Adrenal gland (tissue), 5 donors: ENCODE results near the gene HHEX.

Experiments used
- POLR2A ChIP-seq, 2 donors: fragments of 450-650 bp; IDR thresholded peaks; one replicate each; pipeline ENCODE4 v1.6.1; 2017; ENCODE audit warnings: antibody characterized with exemption in 2 of 2, mild to moderate bottlenecking in 2 of 2, moderate library complexity in 1 of 2
- TF ChIP-seq, protein P1 (sequence below), 6 experiments: fragments of 450-650 bp in 4 of 6; fragments of 200-600 bp in 2 of 6; sonication (generic) in 1 of 6; IDR thresholded peaks; 1 replicate in 5 of 6; 2 replicates in 1 of 6; pipeline versions ENCODE4 v1.5.1 to v1.8.0; 2016 to 2021; ENCODE audit warnings: antibody characterized with exemption in 6 of 6, mild to moderate bottlenecking in 2 of 6, moderate library complexity in 1 of 6
- donor health status: DM: no; HTN: no; CAD: no.

DNA sequence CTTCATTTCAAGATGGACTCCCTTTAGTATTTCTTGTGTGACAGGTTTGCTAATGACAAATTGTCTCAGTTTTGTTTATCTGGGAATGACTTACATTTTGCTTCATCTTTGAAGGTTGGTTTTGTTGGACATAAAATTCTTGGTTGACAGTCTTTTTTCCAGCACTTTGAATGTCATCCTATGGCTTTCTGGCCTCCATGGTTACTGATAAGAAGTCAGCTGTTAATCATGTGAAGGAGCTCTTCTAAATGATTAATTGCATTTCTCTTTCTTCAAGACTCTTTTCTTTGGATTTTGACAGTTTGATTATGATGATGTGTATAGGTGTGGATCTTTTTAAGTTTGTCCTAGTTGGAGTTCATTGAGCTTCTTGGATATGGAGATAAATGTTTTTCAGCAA, 26.9 kb upstream of the HHEX start:
- TF ChIP-seq, protein P1, sequence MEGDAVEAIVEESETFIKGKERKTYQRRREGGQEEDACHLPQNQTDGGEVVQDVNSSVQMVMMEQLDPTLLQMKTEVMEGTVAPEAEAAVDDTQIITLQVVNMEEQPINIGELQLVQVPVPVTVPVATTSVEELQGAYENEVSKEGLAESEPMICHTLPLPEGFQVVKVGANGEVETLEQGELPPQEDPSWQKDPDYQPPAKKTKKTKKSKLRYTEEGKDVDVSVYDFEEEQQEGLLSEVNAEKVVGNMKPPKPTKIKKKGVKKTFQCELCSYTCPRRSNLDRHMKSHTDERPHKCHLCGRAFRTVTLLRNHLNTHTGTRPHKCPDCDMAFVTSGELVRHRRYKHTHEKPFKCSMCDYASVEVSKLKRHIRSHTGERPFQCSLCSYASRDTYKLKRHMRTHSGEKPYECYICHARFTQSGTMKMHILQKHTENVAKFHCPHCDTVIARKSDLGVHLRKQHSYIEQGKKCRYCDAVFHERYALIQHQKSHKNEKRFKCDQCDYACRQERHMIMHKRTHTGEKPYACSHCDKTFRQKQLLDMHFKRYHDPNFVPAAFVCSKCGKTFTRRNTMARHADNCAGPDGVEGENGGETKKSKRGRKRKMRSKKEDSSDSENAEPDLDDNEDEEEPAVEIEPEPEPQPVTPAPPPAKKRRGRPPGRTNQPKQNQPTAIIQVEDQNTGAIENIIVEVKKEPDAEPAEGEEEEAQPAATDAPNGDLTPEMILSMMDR (IDR thresholded peaks at IDR 0.05), result no peak
- no peak for TF ChIP-seq POLR2A (IDR thresholded peaks at IDR 0.05)
